ENCODE measurements around the gene PROCA1.

DNA sequence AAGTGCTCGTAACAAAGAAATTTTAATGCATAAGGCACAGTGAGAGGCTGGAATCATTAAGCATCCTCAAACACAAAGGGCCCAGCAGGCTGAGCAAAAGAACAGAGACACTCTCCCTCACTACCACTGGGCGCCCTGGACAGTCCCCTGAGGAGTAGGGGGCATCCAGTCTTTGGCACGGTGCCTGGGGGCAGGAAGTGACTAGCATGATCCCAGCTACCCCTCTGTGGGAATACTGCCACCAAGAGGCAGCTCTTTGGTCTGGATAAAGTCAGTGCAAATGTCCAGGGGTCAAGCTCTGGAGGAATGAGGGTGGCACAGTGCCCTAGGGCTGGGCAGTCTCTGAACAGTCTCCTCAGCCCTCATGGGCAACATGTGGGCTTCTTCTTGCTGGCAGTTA is 2.6 kb upstream of the PROCA1 start:
- TF ChIP-seq CTCF (IDR thresholded peaks at IDR 0.05; ENCODE audit: low read depth, low read length, poor library complexity, severe bottlenecking), result no peak
- no peak for TF ChIP-seq EZH2phosphoT487 (IDR thresholded peaks at IDR 0.05; ENCODE audit: borderline replicate concordance, low read length)
